CD8-positive, alpha-beta memory T cell (primary cell): Measurements from ENCODE around the gene C5. TPM values are rescaled to one million over a fixed set of nuclear protein-coding genes. Genes with fewer than 3 reads are reported as not detected.

ENCODE experiments used
- CTCF ChIA-PET: fragments of 350-600 bp; sonication (Branson Sonifier 250); formaldehyde crosslinking; loops from one replicate; lab custom pipeline; 2021; ENCODE audit warnings: antibody characterized with exemption; lab: Charles Lee
- POLR2A ChIA-PET: fragments of 350-600 bp; sonication (Branson Sonifier 250); formaldehyde crosslinking; loops from one replicate; lab custom pipeline; 2021; ENCODE audit warnings: antibody characterized with exemption; lab: Charles Lee
- DNase-seq, 5 donors: peaks; one replicate each; pipeline versions ENCODE4 v3.0.0 to v3.0.0-alpha.2; 2020 to 2022; ENCODE audit warnings: mixed read lengths in 1 of 5
- H3K27ac ChIP-seq: one replicate; pipeline ENCODE4 v1.7.0; 2013; ENCODE audit warnings: low read depth, mild to moderate bottlenecking, low read length, moderate library complexity
- H3K27me3 ChIP-seq: 2 replicates; pipeline ENCODE4 v1.7.0; 2013; ENCODE audit warnings: low read length, mild to moderate bottlenecking; ENCODE audit not compliant: insufficient read depth, poor library complexity, severe bottlenecking
- H3K36me3 ChIP-seq: 2 replicates; pipeline ENCODE4 v1.7.0; 2013; ENCODE audit warnings: mild to moderate bottlenecking, low read length, moderate library complexity; ENCODE audit not compliant: insufficient read depth
- H3K4me1 ChIP-seq: 2 replicates; pipeline ENCODE4 v1.7.0; 2013; ENCODE audit warnings: mild to moderate bottlenecking, low read length, moderate library complexity; ENCODE audit not compliant: insufficient read depth
- H3K4me3 ChIP-seq: 2 replicates; pipeline ENCODE4 v1.7.0; 2013; ENCODE audit warnings: mild to moderate bottlenecking, low read length
- H3K9me3 ChIP-seq: 2 replicates; pipeline ENCODE4 v1.7.0; 2013; ENCODE audit warnings: mild to moderate bottlenecking, low read length
- H3K27ac Mint-ChIP-seq, 8 donors: one replicate each; pipeline ENCODE4 v1.8.0; 2020 to 2021; ENCODE audit warnings: mixed read lengths in 8 of 8, mild to moderate bottlenecking in 6 of 8, inconsistent platforms in 3 of 8, moderate library complexity in 3 of 8
- H3K27me3 Mint-ChIP-seq, 2 donors: one replicate each; pipeline ENCODE4 v1.8.0; 2020 to 2021; ENCODE audit warnings: mixed read lengths in 2 of 2, mild to moderate bottlenecking in 1 of 2, moderate library complexity in 1 of 2
- H3K36me3 Mint-ChIP-seq, 3 donors: one replicate each; pipeline ENCODE4 v1.8.0; 2020 to 2021; ENCODE audit warnings: mixed read lengths in 3 of 3, inconsistent platforms in 1 of 3, mild to moderate bottlenecking in 1 of 3
- H3K4me1 Mint-ChIP-seq, 3 donors: one replicate each; pipeline ENCODE4 v1.8.0; 2020 to 2021; ENCODE audit warnings: mixed read lengths in 3 of 3, inconsistent platforms in 1 of 3, mild to moderate bottlenecking in 1 of 3
- H3K4me3 Mint-ChIP-seq, 7 donors: one replicate each; pipeline ENCODE4 v1.8.0; 2020 to 2021; ENCODE audit warnings: mixed read lengths in 7 of 7, mild to moderate bottlenecking in 6 of 7, moderate library complexity in 4 of 7, inconsistent platforms in 2 of 7
- H3K9me3 Mint-ChIP-seq, 5 donors: one replicate each; pipeline ENCODE4 v1.8.0; 2020 to 2022; ENCODE audit warnings: mixed read lengths in 5 of 5, mild to moderate bottlenecking in 3 of 5, moderate library complexity in 2 of 5, inconsistent platforms in 1 of 5
- polyA plus RNA-seq: library from polyadenylated mRNA; unstranded; fragments of 300-500 nt; fragmentation: Illumina TruSeq; gene quantifications from one replicate; pipeline ENCODE4 v1.2.3, GENCODE V29; 2021
- total RNA-seq, 2 experiments: library from RNA; stranded (reverse); gene quantifications; one replicate each; pipeline ENCODE4 v1.2.3, GENCODE V29; 2021

C5 gene
- total and polyA plus RNA-seq, 3 experiments from 2014 or later: 1.1 to 1.3 TPM; not detected in 1

- Histone ChIP-seq H3K36me3 (no peaks in the 10 kb centered on the region), H3K4me3 (peak overlapping the region; percentile 10), H3K27ac (peak overlapping the region; percentile 52), H3K9me3 (no peaks in the 10 kb centered on the region), H3K4me1 (peaks cover 74% of the 10 kb centered on the region), H3K27me3 (no peaks in the 10 kb centered on the region)
- Mint-ChIP-seq H3K36me3 (no peaks in the 10 kb centered on the region), H3K9me3 (no peaks in the 10 kb centered on the region), H3K4me1 (peaks cover 63 to 68% (median 64%) of the 10 kb centered on the region in 3 donors), H3K27ac (peak overlapping the region; percentile 88 to 96 (median 92)), H3K4me3 (peak overlapping the region; percentile 3 to 85 (median 60)), H3K27me3 (no peaks in the 10 kb centered on the region)
- POLR2A ChIA-PET: interaction anchor here (1.0 to 2.1 kb wide), 9 partner anchors 13 to 67 kb away, joined by 3 to 12 read pairs (median 7); no protein-coding TSS in a partner anchor
- DNase-seq: no peak
- CTCF ChIA-PET: interaction anchor here (0.9 to 20.8 kb wide), 14 partner anchors 8 to 142 kb away, joined by 3 to 363 read pairs (median 8); partner anchors contain the start of genes FBXW2, PHF19 and TRAF1
Measured at GRCh38 chr9:120935383-120935857, 114.7 kb downstream of the C5 start.

GRCh38 chr9:120934281-120934680, 115.8 kb downstream of the C5 start:
- DNase-seq: no peak
- POLR2A ChIA-PET: interaction anchor here (0.6 to 6.7 kb wide), 6 partner anchors 10 to 149 kb away, joined by 3 to 116 read pairs (median 4); no protein-coding TSS in a partner anchor
- Histone ChIP-seq H3K27ac (no peak overlapping the region), H3K27me3 (no peaks in the 10 kb centered on the region), H3K9me3 (no peaks in the 10 kb centered on the region), H3K36me3 (no peaks in the 10 kb centered on the region), H3K4me1 (peaks cover 85% of the 10 kb centered on the region), H3K4me3 (no peak overlapping the region)
- CTCF ChIA-PET: interaction anchor here (0.8 to 20.8 kb wide), 6 partner anchors 12 to 62 kb away, joined by 3 to 363 read pairs (median 26); partner anchors contain the start of gene PHF19
- H3K4me3 Mint-ChIP-seq: peak overlapping the region in 2 of 7 donors; percentile 27 to 41
- H3K27me3 Mint-ChIP-seq: no peaks in the 10 kb centered on the region
- peak overlapping the region; percentile 84 to 100 (median 94) for H3K27ac Mint-ChIP-seq
- H3K9me3 Mint-ChIP-seq: no peaks in the 10 kb centered on the region
- H3K4me1 Mint-ChIP-seq: peaks cover 72 to 79% (median 73%) of the 10 kb centered on the region in 3 donors
- H3K36me3 Mint-ChIP-seq: no peaks in the 10 kb centered on the region

- peak overlapping the region; percentile 72 to 100 (median 98) for H3K27ac Mint-ChIP-seq
Measured at GRCh38 chr9:120933310-120934055, 116.6 kb downstream of the C5 start.

GRCh38 chr9:120932086-120932823, 117.8 kb downstream of the C5 start:
- ChIA-PET POLR2A (interaction anchor here (0.6 to 6.7 kb wide), 16 partner anchors 11 to 338 kb away, joined by 3 to 116 read pairs (median 6); partner anchors contain the start of genes FBXW2 and PSMD5), CTCF (interaction anchor here (0.9 to 20.8 kb wide), 9 partner anchors 10 to 60 kb away, joined by 3 to 363 read pairs (median 5); partner anchors contain the start of gene PHF19)
- Histone ChIP-seq H3K36me3 (no peaks in the 10 kb centered on the region), H3K4me1 (peaks cover 89% of the 10 kb centered on the region), H3K9me3 (no peaks in the 10 kb centered on the region), H3K27ac (peak overlapping the region; percentile 85), H3K27me3 (no peaks in the 10 kb centered on the region), H3K4me3 (peak overlapping the region; percentile 6)
- Mint-ChIP-seq H3K27ac (peak overlapping the region; percentile 95 to 100 (median 99)), H3K4me3 (peak overlapping the region; percentile 59 to 88 (median 84)), H3K9me3 (no peaks in the 10 kb centered on the region), H3K36me3 (peaks cover 0 to 8% (median 0%) of the 10 kb centered on the region in 3 donors), H3K27me3 (no peaks in the 10 kb centered on the region), H3K4me1 (peaks cover 85 to 91% (median 87%) of the 10 kb centered on the region in 3 donors)
- no peak for DNase-seq

More at GRCh38 chr9:120933310-120934055, 116.6 kb downstream of the C5 start:
- no peaks in the 10 kb centered on the region for H3K27me3 ChIP-seq
- peaks cover 75 to 81% (median 75%) of the 10 kb centered on the region in 3 donors for H3K4me1 Mint-ChIP-seq
- POLR2A ChIA-PET: interaction anchor here (0.9 to 6.7 kb wide), 4 partner anchors 9 to 55 kb away, joined by 3 to 116 read pairs (median 4); no protein-coding TSS in a partner anchor
- no peaks in the 10 kb centered on the region for H3K9me3 Mint-ChIP-seq
- no peak for DNase-seq
- no peaks in the 10 kb centered on the region for H3K36me3 ChIP-seq
- CTCF ChIA-PET: interaction anchor here (0.8 to 20.8 kb wide), 5 partner anchors 11 to 61 kb away, joined by 3 to 363 read pairs (median 25); partner anchors contain the start of gene PHF19
- H3K27me3 Mint-ChIP-seq: no peaks in the 10 kb centered on the region
- no peak overlapping the region for H3K4me3 ChIP-seq
- H3K4me3 Mint-ChIP-seq: peak overlapping the region in 1 of 7 donors; percentile 17
- H3K36me3 Mint-ChIP-seq: no peaks in the 10 kb centered on the region
- peaks cover 87% of the 10 kb centered on the region for H3K4me1 ChIP-seq
- no peaks in the 10 kb centered on the region for H3K9me3 ChIP-seq
- no peak overlapping the region for H3K27ac ChIP-seq

- ChIA-PET POLR2A (interaction anchor here (0.6 to 6.7 kb wide), 18 partner anchors 10 to 339 kb away, joined by 3 to 116 read pairs (median 6); partner anchors contain the start of genes FBXW2 and PSMD5), CTCF (interaction anchor here (0.7 to 20.8 kb wide), 11 partner anchors 8 to 59 kb away, joined by 3 to 363 read pairs (median 4); partner anchors contain the start of gene PHF19)
- Mint-ChIP-seq H3K27me3 (no peaks in the 10 kb centered on the region), H3K4me1 (peaks cover 85 to 91% (median 88%) of the 10 kb centered on the region in 3 donors), H3K9me3 (no peaks in the 10 kb centered on the region), H3K36me3 (peaks cover 0 to 10% (median 0%) of the 10 kb centered on the region in 3 donors), H3K27ac (peak overlapping the region; percentile 95 to 100 (median 99)), H3K4me3 (peak overlapping the region; percentile 59 to 88 (median 84))
- peak; percentile 45 to 86 (median 80) for DNase-seq
- Histone ChIP-seq H3K4me3 (peak overlapping the region; percentile 6), H3K36me3 (no peaks in the 10 kb centered on the region), H3K4me1 (peaks cover 89% of the 10 kb centered on the region), H3K27ac (peak overlapping the region; percentile 85), H3K9me3 (no peaks in the 10 kb centered on the region), H3K27me3 (no peaks in the 10 kb centered on the region)
Measured at GRCh38 chr9:120931231-120932085, 118.6 kb downstream of the C5 start.

- ChIA-PET CTCF (interaction anchor here (0.8 to 20.8 kb wide), 9 partner anchors 9 to 57 kb away, joined by 3 to 363 read pairs (median 5); partner anchors contain the start of gene PHF19), POLR2A (interaction anchor here (0.6 to 9.3 kb wide), 13 partner anchors 8 to 135 kb away, joined by 3 to 116 read pairs (median 9); partner anchors contain the start of gene PHF19)
- DNase-seq: no peak
- Histone ChIP-seq H3K36me3 (no peaks in the 10 kb centered on the region), H3K27ac (peak overlapping the region; percentile 85), H3K27me3 (no peaks in the 10 kb centered on the region), H3K9me3 (no peaks in the 10 kb centered on the region), H3K4me1 (peaks cover 86% of the 10 kb centered on the region), H3K4me3 (peak overlapping the region; percentile 76)
- Mint-ChIP-seq H3K9me3 (no peaks in the 10 kb centered on the region), H3K27ac (peak overlapping the region; percentile 93 to 98 (median 96)), H3K4me3 (peak overlapping the region; percentile 55 to 89 (median 81)), H3K36me3 (peaks cover 0 to 31% (median 0%) of the 10 kb centered on the region in 3 donors), H3K4me1 (peaks cover 83 to 90% (median 85%) of the 10 kb centered on the region in 3 donors), H3K27me3 (no peaks in the 10 kb centered on the region)
Measured at GRCh38 chr9:120929229-120929791, 120.8 kb downstream of the C5 start.
